AG04449 (cell line): ENCODE measurements around the gene FXYD5.

ENCODE experiments used
- CTCF ChIA-PET: fragments of 350-600 bp; formaldehyde crosslinking; extraction: SDS; loops from one replicate; lab custom pipeline; 2021; ENCODE audit warnings: antibody characterized with exemption; lab: Yijun Ruan, JAX
- POLR2A ChIA-PET: fragments of 400-600, 350-600 bp; formaldehyde crosslinking; extraction: SDS; loops from one replicate; lab custom pipeline; 2020; ENCODE audit warnings: antibody characterized with exemption, inconsistent platforms; lab: Yijun Ruan, JAX
- DNase-seq: peaks from one replicate; pipeline ENCODE4 v3.0.0-alpha.2; 2010; ENCODE audit warnings: low read depth, low spot score
- H3K4me3 ChIP-seq: 2 replicates; pipeline ENCODE4 v1.5.1; 2011; ENCODE audit warnings: low read depth, mild to moderate bottlenecking, control low read depth, low read length
- CTCF ChIP-seq: IDR thresholded peaks from one replicate; pipeline ENCODE4 v1.5.1; 2011; ENCODE audit warnings: mild to moderate bottlenecking, moderate library complexity, low read length, control low read depth, inconsistent platforms; ENCODE audit not compliant: insufficient read depth; ENCODE audit errors: missing control alignments

Gene FXYD5

GRCh38 chr19:35209646-35210045 is 55.1 kb downstream of the FXYD5 start:
- ChIA-PET POLR2A (no interaction called here), CTCF (no interaction called here)
- TF ChIP-seq CTCF: no peak
- DNase-seq: no peak
- H3K4me3 ChIP-seq: no peak overlapping the region

GRCh38 chr19:35211545-35212230 is 57.2 kb downstream of the FXYD5 start:
- TF ChIP-seq CTCF: no peak
- ChIA-PET CTCF (no interaction called here), POLR2A (no interaction called here)
- DNase-seq: no peak
- H3K4me3 ChIP-seq: no peak overlapping the region

- no peak overlapping the region for H3K4me3 ChIP-seq
- DNase-seq: no peak
- POLR2A ChIA-PET: no interaction called here
- TF ChIP-seq CTCF: no peak
- CTCF ChIA-PET: no interaction called here
These were observed 57.7 kb downstream of the FXYD5 start for GRCh38 chr19:35212241-35212640.

- TF ChIP-seq CTCF: no peak
- H3K4me3 ChIP-seq: no peak overlapping the region
- no peak for DNase-seq
- CTCF ChIA-PET: no interaction called here
- POLR2A ChIA-PET: no interaction called here
These were observed 59.4 kb downstream of the FXYD5 start for GRCh38 chr19:35213663-35214632.

- ChIA-PET CTCF (no interaction called here), POLR2A (no interaction called here)
- no peak for DNase-seq
- no peak overlapping the region for H3K4me3 ChIP-seq
- TF ChIP-seq CTCF: no peak
These were observed 60.4 kb downstream of the FXYD5 start for GRCh38 chr19:35214766-35215422.
